Astrocyte of the hippocampus (primary cell): Measurements from ENCODE around the gene KLHDC3.
"Not testable (repeated sequence)": the region's sequence is repeated elsewhere in the genome, so short reads cannot be mapped to it uniquely, and the experiment has no call there.

Source experiments
- DNase-seq: peaks from one replicate; pipeline ENCODE4 v3.0.0; 2011; ENCODE audit warnings: low read depth, low spot score

The KLHDC3 gene

DNA sequence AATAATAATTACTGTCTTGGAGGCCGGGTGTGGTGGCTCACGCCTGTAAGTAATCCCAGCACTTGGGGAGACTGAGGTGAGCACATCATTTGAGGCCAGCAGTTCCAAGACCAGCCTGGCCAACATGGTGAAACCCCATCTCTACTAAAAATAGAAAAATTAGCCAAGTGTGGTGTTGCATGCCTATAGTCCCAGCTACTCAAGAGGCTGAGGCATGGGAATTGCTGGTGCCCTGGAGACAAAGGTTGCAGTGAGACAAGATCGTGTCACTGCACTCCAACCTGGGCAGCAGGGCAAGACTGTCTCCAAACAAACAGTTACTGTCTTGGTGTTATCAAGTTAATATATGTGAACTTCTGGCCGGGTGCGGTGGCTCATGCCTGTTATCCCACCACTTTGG is 12.3 kb downstream of the KLHDC3 start:
- DNase-seq = no peak

GRCh38 chr6:43029120-43029519 is 15.1 kb downstream of the KLHDC3 start:
- DNase-seq = no peak

DNA sequence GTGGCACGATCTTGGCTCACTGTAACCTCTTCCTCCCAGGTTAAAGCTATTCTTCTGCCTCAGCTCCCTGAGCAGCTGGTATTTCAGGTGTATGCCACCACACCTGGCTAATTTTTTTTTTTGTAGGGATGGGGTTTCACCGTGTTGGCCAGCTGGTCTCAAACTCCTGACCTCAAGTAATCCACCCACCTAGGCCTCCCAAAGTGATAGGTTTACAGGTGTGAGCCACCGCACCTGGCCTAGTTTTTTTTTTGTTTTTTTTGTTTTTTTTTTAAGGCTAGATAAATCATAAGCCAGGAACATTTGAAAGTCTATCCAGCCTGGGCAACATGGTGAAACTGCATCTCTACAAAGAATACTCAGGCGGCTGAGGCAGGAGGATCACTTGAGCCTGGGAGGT is 18.3 kb downstream of the KLHDC3 start:
- no peak for DNase-seq

DNA sequence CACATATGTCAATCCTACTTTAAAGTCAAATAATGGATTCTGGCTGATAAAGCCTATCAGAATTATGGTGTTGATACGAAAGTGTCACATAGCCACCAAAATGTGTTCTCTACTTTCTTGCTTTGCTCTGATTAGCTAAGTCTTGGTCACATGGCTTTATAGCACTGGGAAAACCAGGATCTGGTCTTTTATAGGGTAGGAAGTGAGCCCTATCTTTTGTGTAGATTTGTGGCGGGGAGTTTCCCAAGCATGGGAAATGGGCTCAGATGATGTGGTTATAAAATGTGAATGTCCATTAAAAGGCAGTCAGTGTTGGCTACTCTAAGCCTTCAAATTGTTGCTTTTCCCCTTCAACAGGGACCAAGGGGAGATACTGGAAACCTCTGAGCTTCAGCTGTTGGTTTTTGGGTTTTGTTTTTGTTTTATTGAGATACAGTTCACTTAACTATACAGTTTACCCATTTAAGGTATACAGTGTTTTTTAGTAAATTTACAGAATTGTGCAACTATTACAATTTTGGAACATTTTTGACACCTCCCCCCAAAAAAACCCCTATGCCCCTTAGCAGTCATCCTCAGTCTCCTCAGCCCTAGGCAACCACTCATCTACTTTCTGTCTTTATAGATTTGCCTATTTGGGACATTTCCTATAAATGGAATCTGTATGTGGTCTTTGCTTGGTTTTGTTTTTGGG is 19.6 kb downstream of the KLHDC3 start:
- no peak for DNase-seq

DNA sequence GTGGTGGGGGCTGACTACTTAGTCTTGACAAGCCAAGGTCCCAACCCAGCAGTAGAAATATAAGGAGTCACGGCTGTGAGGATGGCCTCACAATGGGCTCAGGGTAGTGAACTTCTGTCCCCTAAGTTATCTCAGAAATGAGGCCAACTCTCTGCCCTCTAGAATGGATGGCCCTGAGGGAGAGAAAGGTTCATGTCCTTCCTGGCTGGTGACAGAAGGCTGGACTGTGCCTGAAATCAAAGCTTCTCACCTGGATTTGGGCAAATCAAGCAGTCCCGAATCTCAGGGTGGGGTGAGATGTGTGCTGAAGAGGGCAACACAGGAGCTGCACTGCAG is 20.1 kb downstream of the KLHDC3 start:
- DNase-seq = no peak

DNA sequence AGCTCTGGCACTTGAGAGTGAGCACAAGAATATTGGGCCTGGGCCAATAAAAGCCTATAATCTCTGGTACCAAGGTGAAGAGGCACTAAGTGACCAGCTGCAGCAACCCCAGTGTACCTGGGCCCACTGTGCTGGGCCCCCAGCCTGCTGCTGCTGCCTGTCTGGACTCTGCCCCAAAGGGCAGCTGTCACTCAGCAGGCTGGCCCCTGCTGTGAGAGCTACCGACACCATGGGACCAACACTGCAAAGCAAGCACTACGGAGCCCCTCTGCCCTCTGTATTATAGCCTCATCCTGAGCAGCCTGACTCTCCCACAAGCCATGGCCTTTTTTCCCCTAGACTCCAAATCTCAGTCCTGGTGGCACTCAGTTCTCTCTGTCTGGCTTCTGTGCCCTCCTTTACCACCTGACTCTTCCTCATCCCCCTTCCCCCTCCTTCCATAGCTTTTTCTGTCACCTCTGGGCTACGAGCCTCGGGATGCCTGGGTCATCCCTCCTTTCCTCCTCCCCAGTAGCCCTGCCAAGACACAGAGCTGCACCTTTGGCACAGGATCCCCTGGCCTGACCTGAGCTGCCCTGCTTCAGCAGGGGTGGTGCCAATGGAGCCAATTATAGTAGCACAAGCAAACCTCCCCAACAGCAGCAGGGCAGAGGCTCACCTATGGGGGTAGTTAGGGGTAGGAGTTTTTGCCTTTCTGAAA is 21.6 kb downstream of the KLHDC3 start:
- DNase-seq = no peak

DNA sequence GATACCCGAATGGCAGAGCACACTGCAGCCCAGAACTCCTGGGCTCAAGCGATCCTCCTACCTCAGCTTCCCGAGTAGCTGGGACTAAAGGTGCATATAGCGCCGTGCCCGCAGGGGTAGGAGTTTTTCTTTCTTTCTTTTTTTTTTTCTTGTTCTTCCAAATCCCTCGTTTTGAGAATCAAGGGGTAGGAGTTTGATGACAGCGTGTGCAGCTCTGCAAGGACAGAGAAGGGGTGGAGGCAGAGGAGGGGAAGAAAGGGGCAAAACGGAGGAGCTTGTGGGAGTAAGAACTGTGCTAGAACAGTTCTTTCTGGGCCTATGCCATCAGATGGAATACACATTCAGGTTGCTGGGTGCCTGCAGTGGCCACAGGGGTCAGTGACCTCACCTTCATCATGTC is 22.7 kb downstream of the KLHDC3 start:
- DNase-seq = no peak

DNA sequence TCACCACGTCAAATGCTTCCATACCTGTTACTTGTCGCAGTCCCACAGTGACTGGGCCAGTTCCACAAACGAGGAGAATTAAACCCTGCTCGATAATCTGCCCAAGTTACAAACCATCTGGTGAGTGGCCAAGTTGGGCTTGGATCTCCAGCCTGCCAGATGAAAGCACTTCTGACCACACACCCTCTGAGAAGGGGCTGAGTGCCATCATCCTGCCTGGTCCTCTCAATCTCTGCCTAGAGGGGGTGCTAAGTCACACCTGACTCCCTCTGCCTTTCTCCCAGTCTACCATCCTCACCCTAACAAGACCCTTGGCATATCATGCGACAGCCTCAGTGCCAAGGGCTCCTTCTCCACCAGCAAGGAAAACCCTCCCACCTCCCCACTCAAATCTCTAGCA is 23.1 kb downstream of the KLHDC3 start:
- peak; percentile 26 for DNase-seq

- no peak for DNase-seq
Observed at GRCh38 chr6:43037706-43038105, 23.7 kb downstream of the KLHDC3 start.

GRCh38 chr6:43038727-43039126 is 24.7 kb downstream of the KLHDC3 start:
- DNase-seq = no peak

GRCh38 chr6:43040542-43041257 is 26.7 kb downstream of the KLHDC3 start:
- DNase-seq = no peak

- not testable (repeated sequence) for DNase-seq
Observed at GRCh38 chr6:43041475-43041874, 27.4 kb downstream of the KLHDC3 start.

GRCh38 chr6:43043310-43043709 is 29.3 kb downstream of the KLHDC3 start:
- DNase-seq = no peak

- no peak for DNase-seq
Observed at GRCh38 chr6:43045371-43045930, 31.4 kb downstream of the KLHDC3 start.

- DNase-seq = no peak
Observed at GRCh38 chr6:43047998-43048397, 33.9 kb downstream of the KLHDC3 start.

DNA sequence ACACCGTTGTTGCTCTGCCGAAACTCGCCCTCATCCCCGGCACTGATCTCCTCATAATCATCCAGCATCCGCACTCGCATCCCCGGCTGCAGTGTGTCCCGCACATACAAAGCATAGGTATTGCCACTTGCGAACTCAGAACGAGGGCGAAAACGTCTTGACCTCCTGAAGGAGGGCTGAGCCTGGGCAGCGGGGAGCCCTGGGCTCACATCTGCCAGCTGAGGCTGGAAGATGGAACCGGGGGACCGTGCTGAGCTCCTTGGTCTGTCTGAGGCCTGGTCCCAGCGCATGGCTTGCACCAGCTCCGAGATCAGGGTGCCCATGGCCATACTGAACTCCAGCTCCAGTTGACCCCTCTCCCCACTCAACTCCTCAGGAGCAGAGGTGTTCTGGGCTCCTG is 36.9 kb downstream of the KLHDC3 start:
- DNase-seq = no peak

DNA sequence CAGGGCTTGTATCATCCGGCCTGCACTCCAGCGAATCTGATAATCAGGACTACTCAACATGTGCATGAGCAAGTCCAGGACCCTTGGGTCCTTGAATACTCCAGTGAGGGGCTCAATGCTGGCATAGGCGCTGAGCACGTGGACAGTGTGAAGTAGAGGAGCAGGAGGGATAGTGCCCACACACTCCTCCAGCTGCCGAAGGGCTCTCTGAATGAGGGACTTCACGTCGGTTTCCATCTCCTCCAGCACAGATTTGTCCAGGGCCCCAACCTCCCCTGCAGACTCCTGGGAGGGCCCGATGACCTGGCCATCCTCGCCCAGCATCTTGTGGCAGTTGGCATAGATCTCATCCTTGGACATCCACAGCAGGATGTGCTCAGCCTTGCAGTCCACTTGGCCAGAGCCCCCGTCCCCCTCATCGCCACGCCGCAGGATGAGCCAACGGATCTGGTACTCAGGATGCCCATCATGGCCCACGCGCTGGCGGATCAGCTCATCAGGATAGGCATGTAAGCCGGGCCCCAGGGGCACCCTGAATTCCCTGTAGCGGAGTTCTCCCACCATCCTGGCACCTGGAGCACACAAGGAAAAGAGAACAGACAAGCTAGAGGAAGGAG is 38.3 kb downstream of the KLHDC3 start:
- DNase-seq = no peak

DNA sequence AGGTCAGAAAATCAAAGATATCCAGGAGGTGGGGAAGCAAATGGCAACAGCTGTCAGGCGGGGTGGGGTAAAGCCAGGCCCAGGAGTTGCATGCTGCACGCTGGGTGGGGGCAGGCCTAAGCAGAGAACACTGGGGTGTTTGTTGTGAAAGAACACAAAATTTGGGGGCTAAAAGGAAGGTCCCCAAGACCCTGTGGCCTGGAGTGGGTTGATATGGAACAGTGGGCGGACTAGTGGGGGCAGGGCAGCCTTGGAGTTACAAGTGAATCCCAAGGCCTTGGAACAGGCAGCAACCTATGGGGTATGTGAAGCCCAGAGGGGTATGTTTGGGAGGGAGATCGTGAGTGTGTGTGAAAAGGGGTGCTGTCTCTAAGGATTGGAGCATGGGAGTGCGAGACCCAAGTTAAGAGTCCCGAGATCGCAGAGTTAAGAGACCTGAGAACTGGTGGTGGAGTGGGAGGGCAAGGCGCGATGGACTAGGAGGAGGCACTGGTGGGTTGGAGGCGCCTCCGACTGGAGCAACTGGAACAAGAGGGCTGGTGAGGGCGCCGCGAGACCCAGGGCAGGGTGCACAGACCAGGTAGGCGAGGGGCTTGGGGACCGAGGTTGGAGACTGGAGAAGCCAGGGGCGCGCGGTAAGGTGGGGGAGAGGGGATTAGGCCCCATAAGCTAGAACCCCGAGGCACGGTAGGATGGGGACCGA is 38.9 kb downstream of the KLHDC3 start:
- DNase-seq = peak; percentile 56

- peak; percentile 98 for DNase-seq
Observed at GRCh38 chr6:43053545-43054205, 39.6 kb downstream of the KLHDC3 start, which contains the start of gene CUL7. Gene CUL7 (minus strand): TSS chr6:43053851. CDS start chr6:43052788, 1,063 bp downstream.

GRCh38 chr6:43054206-43054943 is 40.3 kb downstream of the KLHDC3 start:
- DNase-seq = peak; percentile 14
